HG02852 (cell line): Measurements from ENCODE around the gene TCP10L.
"Not testable (repeated sequence)": the region's sequence is repeated elsewhere in the genome, so short reads cannot be mapped to it uniquely, and the experiment has no call there.

Experiments used
- ATAC-seq: cut with Tn5 transposase; IDR thresholded peaks from one replicate; pipeline ENCODE4 v1.9.1; 2021; ENCODE audit warnings: mild to moderate bottlenecking, moderate library complexity; ENCODE audit not compliant: unreplicated experiment

The TCP10L gene, protein sequence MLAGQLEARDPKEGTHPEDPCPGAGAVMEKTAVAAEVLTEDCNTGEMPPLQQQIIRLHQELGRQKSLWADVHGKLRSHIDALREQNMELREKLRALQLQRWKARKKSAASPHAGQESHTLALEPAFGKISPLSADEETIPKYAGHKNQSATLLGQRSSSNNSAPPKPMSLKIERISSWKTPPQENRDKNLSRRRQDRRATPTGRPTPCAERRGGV

DNA sequence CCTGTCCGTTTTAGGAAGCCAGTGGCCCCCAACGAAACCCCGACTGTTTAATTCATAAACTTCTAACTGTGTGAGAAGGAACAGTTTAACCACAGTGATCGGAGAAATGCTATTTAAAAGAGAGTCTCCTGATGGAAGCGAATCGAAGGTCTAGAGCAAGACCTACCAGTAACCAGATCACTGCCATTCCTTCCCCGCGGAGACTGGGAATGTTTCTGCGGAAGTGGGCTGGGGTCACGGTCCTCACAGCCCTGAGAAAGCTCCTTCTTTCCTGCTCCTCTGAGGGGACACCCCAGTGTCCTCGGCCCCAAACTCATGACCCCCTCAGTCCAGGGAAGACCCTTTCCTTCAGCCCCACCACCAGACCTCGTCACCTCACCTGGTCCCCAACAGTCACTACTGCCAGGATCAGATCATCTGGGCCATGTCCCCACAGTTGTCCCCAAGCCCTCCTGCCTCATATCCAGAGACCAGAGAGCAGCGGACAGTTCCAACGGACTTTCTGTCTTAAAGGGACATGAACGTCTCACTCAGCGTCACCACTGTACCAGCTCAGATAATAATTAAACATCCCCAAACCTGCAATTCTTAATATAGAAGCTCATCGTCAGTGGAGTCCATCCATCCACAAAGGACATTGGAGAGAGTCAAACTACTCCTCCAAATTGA, at the start of gene TCP10L:
Gene TCP10L, minus strand, starts transcription at position 482 of the 669 bp plus-strand sequence. CDS start 1,219 bp downstream, outside the sequence.
- ATAC-seq, result no peak

DNA sequence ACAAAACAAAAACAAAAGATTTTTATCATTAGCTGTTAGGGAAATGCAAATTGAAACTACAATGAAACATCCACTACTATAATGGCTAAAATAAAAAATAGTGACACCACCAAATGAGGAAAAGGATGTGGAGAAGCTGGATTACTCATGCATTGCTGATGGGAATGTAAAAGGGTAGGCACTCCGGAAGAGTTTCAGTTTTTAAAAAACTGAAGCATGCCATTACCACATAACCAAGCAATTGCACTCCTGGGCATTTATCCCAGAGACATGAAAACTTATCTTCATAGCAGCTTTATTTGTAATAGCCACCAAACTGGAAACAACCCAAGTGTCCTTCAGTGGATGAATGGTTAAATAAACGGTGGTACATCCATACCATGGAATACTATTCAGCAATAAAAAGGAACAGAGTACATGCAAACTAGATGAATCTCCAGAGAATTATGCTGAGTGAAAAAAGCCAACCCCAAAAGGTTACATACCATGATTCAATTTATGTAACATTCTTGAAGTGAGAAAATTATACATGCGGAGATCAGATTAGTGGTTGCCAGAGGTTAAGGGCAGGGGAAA, 41.4 kb upstream of the TCP10L start:
- no peak for ATAC-seq

DNA sequence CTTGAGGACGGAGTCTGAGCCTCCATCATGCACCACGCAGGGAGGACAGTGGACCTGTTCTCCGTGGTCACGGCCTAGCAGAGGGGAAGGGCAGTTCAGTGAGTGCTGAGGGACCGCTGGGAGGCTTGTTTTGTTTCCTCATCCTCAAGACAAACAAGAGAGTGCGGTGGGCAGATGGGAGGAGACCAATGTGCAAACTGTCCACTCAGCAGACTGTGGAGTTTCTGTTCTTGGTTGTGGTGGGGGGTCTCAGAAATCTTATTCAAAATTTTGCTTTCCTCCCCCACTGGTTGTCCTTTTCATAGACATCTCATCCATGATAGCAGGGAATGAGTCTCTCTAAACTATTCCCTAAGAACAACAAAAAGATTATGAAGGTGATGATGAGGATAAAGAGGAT, 32.9 kb upstream of the TCP10L start:
- not testable (repeated sequence) for ATAC-seq

DNA sequence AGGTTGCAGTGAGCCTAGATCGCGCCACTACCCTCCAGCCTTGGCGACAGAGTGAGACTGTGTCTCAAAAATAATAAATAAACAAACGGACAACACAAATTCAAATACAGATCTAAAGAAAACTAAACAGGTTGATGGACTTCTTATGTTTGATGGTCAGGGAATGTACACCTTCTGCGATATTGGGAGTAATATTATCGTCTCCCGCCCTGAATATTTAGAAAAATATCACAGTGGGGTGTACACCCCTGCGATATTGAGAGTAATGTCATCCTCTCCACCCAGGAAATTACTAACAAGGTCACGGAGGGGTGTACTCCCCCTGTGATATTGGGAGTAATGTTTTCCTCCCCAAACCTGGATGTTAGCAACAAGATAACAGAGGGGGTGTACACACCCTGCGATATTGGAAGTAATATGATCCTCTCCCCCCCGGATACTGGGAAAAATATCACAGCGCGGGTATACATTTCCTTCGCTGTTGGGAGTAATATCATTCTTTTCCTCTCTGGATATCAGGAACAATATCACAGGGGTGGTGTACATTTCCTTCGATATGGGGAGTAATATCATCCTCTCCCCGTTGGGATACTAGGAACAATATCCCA, 28.2 kb upstream of the TCP10L start:
- no peak for ATAC-seq

DNA sequence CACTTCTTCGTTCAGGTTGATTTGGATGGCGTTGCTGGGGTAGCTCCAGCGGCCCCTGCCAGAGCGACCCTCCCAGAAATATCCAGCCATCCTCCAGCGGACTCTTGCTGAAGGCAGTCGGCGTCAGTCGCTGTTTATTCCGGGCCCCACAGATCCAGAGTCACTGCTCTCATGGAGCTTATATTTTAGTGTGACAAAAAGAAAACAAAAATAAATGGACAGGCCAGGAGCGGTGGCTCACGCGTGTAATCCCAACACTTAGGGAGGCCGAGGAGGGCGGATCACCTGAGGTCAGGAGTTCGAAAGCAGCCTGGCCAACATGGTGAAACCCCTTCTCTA, 27.6 kb upstream of the TCP10L start:
- no peak for ATAC-seq

DNA sequence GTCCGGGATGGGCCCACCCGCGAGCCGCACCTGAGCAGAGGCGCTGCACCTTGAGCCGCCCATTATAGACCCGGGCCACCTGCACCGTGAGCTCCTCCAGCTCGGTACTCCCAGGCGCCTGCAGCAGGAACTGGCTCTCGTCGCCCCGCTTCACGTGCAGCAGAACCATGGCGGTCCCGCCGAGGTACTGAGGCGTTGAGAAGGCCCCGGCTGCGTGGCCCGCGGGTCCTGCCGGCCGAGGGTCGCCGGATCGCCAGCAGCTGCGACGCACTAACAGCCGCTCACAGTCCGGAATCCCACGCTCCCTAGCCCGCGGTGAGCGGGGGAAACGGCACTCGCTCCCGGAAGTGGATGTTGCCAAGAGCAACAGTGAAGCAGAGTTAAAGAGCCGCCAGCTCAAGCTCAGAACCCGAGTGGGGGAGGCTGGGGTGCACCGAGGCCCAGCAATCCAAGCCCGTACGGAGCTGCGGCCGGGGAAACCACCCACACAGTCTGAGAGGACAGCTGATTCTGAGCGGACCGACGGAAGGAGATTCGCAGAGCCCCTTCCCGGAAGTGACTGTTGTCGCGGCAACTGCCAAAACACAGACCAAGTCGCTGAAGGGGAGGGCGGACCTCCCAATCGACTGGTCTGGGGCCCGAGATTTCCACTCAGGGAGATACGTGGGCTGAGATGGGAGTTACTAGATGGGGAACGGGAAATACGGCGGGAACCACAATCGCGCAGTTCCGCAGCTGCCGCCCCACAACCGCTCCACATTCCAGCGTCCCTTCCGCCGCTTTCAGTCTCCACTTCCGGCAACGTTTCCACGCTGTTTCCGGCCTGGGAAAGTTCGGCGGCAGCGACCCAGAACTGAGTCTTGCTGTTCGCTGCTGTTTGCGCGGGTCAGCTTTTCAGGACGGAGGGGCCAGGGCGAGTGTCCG, 27.0 kb upstream of the TCP10L start, which contains the start of gene CFAP298:
Gene CFAP298, minus strand, starts transcription at position 303 of the 924 bp plus-strand sequence. Its CDS starts 134 bp downstream, at position 169.
- peak; percentile 92 for ATAC-seq

DNA sequence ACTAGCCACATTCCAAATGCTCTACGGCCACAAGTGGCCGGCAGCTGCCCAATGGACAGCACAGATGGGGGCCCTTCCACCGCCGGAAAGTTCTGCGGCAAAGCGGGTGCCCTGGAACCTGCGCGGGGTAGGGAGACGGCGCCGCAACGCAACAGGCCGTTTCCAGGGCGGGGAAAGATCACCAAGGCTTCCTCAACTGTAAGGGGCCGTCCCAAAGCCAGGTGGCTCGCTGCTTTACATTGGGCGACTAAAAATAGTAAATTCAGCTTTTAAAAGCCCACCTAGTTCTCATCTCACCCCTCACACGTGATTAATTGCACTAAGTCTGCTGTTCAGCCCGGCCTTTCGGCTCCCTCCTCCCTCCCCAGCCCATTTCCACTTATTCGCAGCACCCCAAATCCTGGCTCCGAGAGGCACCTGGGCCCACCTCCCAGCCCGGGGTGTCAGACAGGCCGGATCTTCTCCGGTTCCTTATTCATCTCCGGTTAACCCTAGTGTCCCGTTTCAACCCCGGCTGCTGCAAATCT, 26.2 kb upstream of the TCP10L start:
- no peak for ATAC-seq

DNA sequence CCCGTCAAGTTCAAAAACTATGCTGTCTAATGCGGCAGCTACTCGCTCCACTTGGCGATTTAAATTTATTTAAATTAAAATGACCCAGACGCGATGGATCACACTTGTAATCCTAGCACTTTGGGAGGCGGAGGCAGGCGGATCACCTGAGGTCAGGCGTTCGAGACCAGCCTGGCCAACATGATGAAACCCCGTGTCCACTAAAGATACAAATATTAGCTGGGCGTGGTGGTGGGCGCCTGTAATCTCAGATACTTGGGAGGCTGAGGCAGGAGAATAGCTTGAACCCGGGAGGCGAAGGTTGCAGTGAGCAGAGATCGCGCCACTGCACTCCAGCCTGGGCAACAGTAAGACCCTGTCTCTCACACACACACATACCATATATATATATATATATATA, 25.6 kb upstream of the TCP10L start:
- not testable (repeated sequence) for ATAC-seq

DNA sequence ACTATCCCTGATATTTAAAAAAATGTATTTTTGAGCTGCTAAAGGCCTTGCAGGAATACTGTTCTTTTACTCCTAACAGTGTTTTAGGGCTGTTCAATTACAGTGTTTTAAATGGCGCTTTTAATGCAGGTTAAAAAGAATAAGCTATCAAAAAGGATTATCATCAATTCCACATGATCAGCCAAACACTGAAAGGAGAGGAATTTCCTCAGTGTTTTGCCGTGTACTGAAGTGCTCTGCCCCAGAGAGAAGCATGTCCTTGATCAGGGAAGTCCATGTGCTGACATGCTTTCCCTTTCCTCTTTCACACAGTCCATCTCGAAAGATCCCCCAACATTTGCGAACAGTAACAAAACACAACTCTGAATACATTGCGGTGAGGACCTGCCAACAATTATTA, 23.5 kb upstream of the TCP10L start:
- no peak for ATAC-seq

DNA sequence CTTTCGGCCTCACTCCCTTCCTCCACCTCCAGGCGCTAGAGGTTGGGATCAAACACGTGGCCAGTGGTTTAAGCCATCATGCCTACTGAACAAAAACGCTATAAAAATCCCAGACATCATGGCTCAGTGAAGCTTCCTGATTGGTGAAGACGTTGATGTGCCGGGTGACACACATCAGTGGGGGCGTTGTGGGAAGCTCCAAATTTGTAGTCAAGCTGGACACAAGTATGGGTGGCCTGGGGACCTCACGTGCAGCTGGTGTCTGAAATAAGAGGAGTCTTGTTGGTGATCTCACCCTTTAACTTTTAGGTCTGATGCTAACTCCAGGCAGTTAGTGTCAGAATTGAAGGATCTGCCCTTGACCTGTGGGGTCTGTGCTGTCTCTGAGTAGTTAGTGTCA, 20.1 kb upstream of the TCP10L start:
- no peak for ATAC-seq

DNA sequence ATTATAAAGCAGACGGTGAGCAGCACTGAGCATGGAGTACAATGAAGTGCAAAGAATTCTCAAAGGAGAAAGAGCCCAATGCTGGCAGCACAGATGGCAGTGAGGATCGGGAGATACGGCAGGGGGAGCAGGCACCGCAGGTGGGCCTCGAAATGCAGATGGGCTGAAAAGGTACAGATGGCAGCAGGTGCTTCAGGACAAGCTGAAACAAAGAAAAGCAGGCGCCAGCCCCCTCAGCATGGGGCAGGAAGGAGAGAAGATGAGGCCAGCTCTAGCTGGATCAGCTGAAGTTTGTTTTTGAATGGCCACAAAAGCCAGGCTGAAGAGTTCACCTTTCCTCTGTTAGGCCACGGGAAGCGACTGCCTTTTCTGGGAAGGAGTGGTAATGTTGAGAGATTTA, 19.1 kb upstream of the TCP10L start:
- ATAC-seq, result no peak

DNA sequence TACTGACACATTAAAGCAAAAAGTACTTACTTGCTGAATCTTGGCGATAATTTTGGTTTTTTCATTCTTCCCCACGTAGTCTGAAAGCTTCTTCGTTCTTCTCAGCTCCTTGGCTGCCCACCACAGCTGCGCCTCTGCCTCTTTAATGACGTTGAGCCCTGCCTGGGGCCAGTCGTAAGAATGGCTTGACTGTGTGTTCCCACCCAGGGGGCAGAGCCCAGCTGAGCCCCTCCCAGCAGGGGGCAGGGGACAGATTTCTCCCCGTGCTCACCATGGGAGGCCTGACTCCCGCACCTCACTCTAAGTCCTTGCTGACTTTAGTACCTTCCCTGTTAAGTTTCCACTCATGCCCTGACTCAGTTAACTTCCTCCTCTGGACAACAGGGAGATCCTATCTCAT, 17.8 kb upstream of the TCP10L start:
- no peak for ATAC-seq

DNA sequence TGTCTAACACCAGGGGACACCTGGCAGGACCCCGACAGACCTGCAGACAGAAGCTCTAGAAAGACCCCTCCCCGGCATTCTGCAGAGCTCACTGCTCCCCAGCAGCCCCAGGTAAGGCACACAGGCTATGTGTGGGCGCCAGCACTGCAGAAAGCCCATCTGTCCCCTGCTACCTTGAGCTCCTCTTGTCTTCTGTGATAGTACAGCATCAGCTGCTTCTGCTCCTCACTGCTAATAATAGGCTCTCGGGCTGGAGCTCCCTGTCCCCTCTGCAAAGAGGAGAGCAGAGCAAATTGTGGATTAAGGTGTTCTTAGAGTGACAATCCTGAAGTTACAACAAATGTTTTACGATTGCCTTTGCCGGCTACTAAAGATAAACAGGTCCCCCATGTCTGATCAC, 16.8 kb upstream of the TCP10L start:
- no peak for ATAC-seq

DNA sequence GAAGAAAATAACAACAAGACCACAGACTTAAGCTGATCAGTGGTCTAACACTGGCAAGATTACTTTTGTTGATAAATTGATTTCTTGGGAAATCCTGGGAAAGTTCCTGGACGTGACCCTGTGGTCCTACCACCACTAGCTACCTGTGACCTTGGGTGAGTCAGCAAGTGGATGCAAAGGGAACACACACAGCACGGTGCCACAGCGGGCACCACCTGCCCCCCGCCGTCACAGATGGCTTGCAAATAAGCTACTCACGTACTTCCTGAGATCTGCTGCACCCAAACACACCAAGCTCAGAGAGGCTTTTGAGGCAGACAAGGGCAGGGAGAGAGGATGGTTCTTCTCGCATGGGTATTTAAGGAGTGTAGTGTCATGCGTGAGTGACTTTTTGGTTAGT, 14.2 kb upstream of the TCP10L start:
- ATAC-seq, result no peak

DNA sequence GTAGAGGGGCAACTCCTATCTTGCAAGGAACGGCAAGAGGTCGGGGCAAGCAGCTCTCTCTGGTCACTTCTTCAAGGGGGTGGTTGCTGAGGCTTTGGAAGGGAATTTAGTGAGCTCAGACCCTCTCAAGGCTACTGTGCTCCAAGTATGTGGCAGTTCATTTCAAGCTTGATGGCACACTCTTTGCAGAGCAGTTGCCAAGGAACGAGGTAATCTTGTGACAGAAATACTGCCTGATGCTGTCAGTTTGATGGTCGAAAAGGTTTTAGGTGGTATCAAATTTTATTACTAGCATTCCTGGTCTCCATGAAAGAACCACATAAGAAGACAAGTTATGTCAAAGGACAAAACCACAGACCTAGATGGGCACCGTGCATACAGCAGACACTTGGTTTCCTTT, 13.8 kb upstream of the TCP10L start:
- ATAC-seq, result no peak

DNA sequence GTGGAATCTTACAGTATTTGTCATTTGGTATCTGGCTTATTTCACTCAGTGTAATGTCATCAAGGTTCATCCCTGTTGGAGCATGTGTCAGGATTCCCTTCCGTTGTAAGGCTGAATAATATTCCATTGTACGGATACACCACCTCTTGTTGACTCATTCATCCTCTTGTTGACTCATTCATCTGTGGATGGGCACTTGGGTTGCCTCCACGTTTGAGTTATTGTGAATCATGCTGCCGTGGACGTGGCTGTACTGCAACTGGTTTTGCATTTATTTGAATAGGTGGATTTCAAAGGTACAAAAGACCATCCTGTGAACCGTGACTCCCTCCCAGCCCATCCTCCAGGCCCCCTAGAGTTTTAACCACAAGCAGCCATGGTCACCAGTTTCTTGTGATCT, 11.9 kb upstream of the TCP10L start:
- ATAC-seq, result no peak

DNA sequence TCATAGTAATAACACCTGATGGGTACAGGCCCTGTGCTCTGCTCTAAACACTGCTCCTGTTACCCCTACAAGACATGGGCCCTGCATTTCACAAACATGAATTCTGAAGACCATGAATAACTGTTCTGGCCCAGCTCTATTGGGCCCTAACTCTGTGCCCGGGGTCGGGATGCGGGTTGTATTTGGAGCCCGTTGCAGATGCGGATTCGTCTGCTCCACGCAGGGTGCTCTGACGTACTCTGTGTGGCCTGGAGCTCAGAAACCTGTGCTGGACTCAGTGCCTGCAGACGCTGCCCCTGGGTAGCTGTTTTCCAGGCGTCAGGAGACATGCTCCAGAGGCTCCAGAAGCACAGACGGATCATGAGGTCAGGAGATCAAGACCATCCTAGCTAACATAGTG, 10.1 kb upstream of the TCP10L start:
- no peak for ATAC-seq

DNA sequence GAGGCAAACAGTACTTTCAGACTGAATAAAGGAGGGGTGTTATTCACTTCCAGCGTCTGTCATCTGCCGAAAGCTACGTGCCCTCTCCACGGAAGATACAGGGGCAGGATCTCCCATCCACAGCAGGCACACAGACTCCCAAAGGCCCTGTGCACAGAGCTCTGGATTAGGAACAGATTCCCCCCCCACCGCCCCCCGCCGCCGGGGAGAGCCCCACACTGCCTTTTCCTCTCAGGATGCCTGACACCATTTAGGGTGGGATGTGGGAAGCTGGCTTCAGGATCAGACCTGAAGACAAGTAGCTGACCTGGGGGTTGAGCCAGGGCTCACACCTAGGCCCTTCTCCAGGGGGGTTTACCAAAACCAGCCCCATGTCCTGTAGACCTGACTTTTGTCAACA, 8.4 kb upstream of the TCP10L start:
- ATAC-seq, result no peak

DNA sequence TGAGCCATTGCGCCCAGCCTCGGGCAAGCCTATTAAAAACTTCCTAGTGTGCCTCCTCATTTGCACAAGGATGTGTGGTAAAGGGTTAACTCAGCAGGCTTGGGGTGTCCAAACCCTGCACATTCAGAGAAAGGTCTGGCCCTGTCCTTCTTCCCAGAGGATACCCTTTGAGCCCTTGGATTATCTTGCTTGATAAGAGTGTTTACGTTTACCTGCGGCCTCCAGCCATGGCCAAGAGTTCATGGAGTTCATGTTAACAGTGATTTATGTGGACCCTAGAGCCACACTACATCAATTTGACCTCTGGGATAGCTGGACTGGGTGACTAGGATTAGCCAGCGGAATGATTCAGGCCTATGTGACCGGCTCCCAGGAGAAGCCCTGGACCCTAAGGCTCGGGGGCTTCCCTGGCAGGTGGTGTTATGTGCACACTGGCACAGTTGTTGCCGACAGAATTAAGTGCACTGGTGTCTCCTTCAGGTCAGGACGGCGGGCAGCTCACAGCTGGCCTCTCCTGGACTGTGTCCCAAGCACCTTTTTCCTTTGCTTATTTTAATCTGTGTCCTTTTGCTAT, 7.7 kb upstream of the TCP10L start:
- no peak for ATAC-seq

DNA sequence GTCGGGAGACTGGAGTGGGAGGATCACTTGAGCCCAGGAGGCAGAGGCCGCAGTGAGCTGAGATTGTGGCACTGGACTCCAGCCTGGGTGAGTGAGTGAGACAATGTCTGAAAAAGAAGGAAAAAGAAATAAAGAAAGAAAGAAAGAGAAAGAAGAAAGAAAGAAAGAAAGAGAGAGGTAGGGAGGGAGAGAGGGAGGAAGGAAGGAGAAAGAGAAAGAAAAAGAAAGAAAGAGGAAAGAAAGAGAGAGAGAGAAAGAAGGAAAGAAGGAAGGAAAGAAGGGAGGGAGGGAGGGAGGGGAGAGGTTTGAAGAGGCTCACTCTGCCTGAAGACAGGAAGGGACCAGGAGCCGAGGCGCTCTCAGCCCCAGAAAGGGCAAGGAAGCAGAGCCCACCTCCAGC, 4.8 kb upstream of the TCP10L start:
- no peak for ATAC-seq
